Measurements from ENCODE around the gene TAF1B. TPM values are rescaled to one million over a fixed set of nuclear protein-coding genes. Genes with fewer than 3 reads are reported as not detected.

Gene TAF1B
- total RNA-seq, 4 donors from 2014 or later = 11.7 to 49.4 (median 18.9) TPM

DNA sequence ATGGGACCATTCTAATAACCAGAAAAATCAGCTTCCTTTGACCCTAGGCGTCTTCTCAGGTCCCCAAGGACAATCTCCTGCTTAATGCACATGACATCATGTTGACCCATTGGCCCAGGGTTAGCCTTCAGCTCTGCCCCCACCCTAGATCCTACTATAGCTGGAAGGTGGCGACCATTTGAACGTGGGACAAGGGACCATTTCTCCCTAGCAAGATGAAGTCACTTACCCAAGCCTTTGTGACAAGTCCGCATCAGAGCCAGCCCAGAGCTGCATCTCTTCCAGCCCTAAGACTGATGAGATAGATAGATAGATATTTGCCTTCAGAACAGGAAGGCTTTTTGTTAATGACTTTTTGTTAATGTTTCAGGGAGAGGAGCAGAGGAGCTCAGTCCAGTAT lies 28.2 kb upstream of the TAF1B start:
- no peak for TF ChIP-seq CTCF (IDR thresholded peaks at IDR 0.05; ENCODE audit: low read depth)

DNA sequence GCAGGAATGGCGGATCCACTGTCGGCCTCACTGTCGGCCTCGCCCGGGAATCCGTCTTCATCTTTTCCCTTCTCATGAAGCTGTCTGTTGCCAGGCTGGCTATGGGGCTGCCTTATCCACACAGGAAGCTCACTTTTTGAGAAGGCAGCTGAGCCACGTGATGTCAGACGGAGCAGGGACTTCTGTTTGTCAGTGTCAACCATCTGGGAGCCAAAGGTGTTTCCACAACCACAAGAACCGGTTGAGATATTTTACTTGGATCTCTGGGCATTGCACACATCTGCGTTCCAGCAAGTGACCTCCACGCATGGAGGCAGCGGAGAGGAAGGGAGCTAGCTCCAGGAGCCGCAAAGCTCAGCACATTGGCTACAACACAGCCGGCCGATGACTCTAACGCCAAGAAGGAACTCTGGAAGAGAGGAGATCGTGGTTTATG lies 27.4 kb upstream of the TAF1B start:
- no peak for TF ChIP-seq CTCF (IDR thresholded peaks at IDR 0.05; ENCODE audit: low read depth)

DNA sequence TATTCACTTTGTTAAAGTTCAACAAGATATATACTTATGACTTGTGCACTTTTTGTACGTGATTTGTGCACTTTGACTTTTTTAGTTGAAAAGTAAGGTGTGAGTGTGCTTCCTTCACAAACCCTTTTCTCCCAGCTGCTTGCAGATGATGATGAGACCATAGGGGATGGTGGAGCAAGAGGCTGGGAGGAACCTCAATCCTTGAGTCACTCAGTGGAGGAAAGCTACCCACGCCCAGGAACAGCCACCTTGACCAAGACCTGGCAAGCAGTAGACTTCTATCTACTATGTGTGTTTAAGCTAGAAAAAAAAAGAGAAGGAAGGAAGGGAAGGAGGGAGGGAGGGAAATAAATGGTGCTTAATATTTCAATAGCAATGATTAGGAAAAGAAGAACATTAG lies 25.2 kb upstream of the TAF1B start:
- no peak for TF ChIP-seq CTCF (IDR thresholded peaks at IDR 0.05; ENCODE audit: low read depth)

GRCh38 chr2:9819551-9819950 lies 23.7 kb upstream of the TAF1B start:
- TF ChIP-seq CTCF (IDR thresholded peaks at IDR 0.05; ENCODE audit: low read depth) = no peak

DNA sequence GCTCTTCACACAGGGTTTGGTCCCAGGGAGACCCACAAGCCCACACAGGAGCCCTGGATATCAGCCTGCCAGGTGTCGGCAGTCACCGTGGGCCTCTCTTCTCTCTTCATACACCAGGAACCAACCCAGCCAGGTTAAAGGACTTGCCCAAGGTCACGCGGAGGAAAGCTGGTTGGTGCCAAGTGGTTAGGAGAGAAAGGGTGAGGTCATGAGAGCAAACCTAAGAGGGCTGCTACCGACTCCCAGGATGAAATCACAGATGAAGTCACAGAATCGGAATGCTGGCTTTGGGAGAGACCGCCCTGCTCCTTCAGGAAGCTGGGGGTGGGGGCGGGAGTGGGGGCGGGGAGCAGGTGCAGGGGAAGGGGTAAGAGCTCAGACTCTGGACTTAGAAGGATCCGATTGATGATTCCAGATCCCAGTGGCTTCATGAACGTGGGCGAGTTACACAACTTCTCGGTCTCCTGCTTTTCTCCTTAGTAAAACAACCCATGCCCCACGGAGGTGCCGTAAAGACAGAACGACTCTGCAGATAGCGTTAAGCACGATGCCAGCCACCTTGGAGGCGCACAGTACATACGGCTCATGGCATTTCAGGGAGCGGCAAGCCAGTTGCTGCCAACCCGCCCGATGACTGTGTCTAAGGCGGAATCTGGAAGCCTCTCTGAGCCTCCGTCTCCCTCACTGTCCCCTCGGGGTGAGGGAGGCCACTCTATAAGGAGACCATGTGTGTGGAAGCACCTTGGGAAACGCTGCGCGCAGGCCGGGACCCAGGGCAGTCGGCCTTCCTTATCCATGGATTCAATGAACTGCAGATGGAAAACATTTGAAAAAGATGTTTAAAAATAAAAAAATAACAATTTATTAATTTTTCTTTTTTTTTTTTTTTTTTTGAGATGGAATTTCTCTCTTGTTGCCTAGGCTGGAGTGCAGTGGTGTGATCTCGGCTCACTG lies 23.0 kb upstream of the TAF1B start:
- no peak for TF ChIP-seq CTCF (IDR thresholded peaks at IDR 0.05; ENCODE audit: low read depth)

DNA sequence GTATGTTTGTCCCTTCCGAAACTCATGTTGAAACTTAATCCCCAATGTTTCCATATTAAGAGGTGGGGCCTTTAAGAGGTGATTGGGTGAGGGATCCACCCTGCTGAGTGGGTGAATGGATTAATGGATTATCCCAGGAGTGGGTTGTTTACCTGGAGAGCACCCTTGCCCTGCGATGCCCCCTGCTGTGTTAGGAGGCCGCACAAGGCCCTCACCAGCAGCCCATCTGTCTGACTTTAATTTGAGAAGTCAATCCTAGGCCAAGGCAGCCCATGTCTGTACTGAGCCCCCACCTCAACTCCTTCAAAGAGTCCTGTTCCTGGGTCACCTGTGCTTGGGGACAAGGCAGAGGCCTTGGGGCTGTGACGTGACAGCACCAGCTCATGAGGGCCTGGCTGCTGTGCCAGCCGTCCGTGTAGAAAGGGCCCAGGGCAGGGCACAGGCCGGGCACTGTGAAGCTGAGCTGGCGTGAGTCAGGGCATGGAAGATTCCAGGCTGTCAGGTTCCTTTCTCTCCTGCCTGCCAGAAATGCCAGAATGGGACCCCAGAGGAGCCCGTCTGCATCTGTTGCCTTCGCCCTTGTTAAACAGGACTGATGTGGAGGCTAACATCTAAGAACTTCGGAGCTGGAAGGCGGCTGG lies 21.3 kb upstream of the TAF1B start:
- no peak for TF ChIP-seq CTCF (IDR thresholded peaks at IDR 0.05; ENCODE audit: low read depth)

GRCh38 chr2:9824441-9824840 lies 18.8 kb upstream of the TAF1B start:
- TF ChIP-seq CTCF (IDR thresholded peaks at IDR 0.05; ENCODE audit: low read depth) = no peak
